ENCODE measurements around the gene TBC1D20.

The TBC1D20 gene

GRCh38 chr20:496126-496696 lies 33.9 kb upstream of the TBC1D20 start:
- Histone ChIP-seq H3K9ac (ENCODE audit: low read length) (no peak overlapping the region), H3K27me3 (ENCODE audit: low read depth, low read length) (no peaks in the 10 kb centered on the region), H4K20me1 (ENCODE audit: insufficient read depth, low read length) (no peaks in the 10 kb centered on the region), H3K4me3 (ENCODE audit: low read length) (no peak overlapping the region), H3K4me2 (ENCODE audit: low read length) (no peak overlapping the region), H3K4me1 (ENCODE audit: low read length) (no peaks in the 10 kb centered on the region), H2AFZ (ENCODE audit: low read depth, low read length) (no peak overlapping the region), H3K9me3 (ENCODE audit: insufficient read depth, low read length) (no peaks in the 10 kb centered on the region), H3K36me3 (replicated peaks; ENCODE audit: low read depth, low read length) (peaks cover 71% of the 10 kb centered on the region), H3K79me2 (ENCODE audit: low read length) (no peaks in the 10 kb centered on the region), H3K27ac (ENCODE audit: low read length) (no peak overlapping the region)
- TF ChIP-seq EZH2phosphoT487 (IDR thresholded peaks at IDR 0.05; ENCODE audit: low read depth) (no peak), CTCF (IDR thresholded peaks at IDR 0.05; ENCODE audit: low read depth, low read length) (no peak)

GRCh38 chr20:492159-492558 lies 29.8 kb upstream of the TBC1D20 start:
- no peak overlapping the region for H2AFZ ChIP-seq (ENCODE audit: low read depth, low read length)
- H3K36me3 ChIP-seq (replicated peaks; ENCODE audit: low read depth, low read length), result peaks cover 74% of the 10 kb centered on the region
- no peaks in the 10 kb centered on the region for H3K27me3 ChIP-seq (ENCODE audit: low read depth, low read length)
- H4K20me1 ChIP-seq (ENCODE audit: insufficient read depth, low read length), result no peaks in the 10 kb centered on the region
- TF ChIP-seq EZH2phosphoT487 (IDR thresholded peaks at IDR 0.05; ENCODE audit: low read depth) (no peak), CTCF (IDR thresholded peaks at IDR 0.05; ENCODE audit: low read depth, low read length) (no peak)
- H3K4me1 ChIP-seq (ENCODE audit: low read length), result no peaks in the 10 kb centered on the region
- no peak overlapping the region for H3K27ac ChIP-seq (ENCODE audit: low read length)
- no peaks in the 10 kb centered on the region for H3K9me3 ChIP-seq (ENCODE audit: insufficient read depth, low read length)
- no peaks in the 10 kb centered on the region for H3K79me2 ChIP-seq (ENCODE audit: low read length)
- no peak overlapping the region for H3K9ac ChIP-seq (ENCODE audit: low read length)
- no peak overlapping the region for H3K4me3 ChIP-seq (ENCODE audit: low read length)
- no peak overlapping the region for H3K4me2 ChIP-seq (ENCODE audit: low read length)

- no peak for TF ChIP-seq CTCF (IDR thresholded peaks at IDR 0.05; ENCODE audit: low read depth, low read length)
- TF ChIP-seq EZH2phosphoT487 (IDR thresholded peaks at IDR 0.05; ENCODE audit: low read depth), result no peak
- Histone ChIP-seq H2AFZ (ENCODE audit: low read depth, low read length) (no peak overlapping the region), H3K79me2 (ENCODE audit: low read length) (no peaks in the 10 kb centered on the region), H4K20me1 (ENCODE audit: insufficient read depth, low read length) (no peaks in the 10 kb centered on the region; the same call in 1 of the 2 replicates), H3K4me3 (ENCODE audit: low read length) (no peak overlapping the region), H3K4me1 (ENCODE audit: low read length) (no peaks in the 10 kb centered on the region), H3K9me3 (ENCODE audit: insufficient read depth, low read length) (no peaks in the 10 kb centered on the region), H3K36me3 (replicated peaks; ENCODE audit: low read depth, low read length) (peaks cover 77% of the 10 kb centered on the region), H3K4me2 (ENCODE audit: low read length) (no peak overlapping the region), H3K9ac (ENCODE audit: low read length) (no peak overlapping the region), H3K27ac (ENCODE audit: low read length) (no peak overlapping the region), H3K27me3 (ENCODE audit: low read depth, low read length) (no peaks in the 10 kb centered on the region)
Measured at GRCh38 chr20:487655-488054, 25.3 kb upstream of the TBC1D20 start.

GRCh38 chr20:483815-484644 lies 21.7 kb upstream of the TBC1D20 start:
- TF ChIP-seq EZH2phosphoT487 (IDR thresholded peaks at IDR 0.05; ENCODE audit: low read depth) (no peak), CTCF (IDR thresholded peaks at IDR 0.05; ENCODE audit: low read depth, low read length) (no peak)
- no peak overlapping the region for H3K27ac ChIP-seq (ENCODE audit: low read length)
- H3K9me3 ChIP-seq (ENCODE audit: insufficient read depth, low read length), result no peaks in the 10 kb centered on the region
- H3K4me1 ChIP-seq (ENCODE audit: low read length), result no peaks in the 10 kb centered on the region
- no peaks in the 10 kb centered on the region for H3K79me2 ChIP-seq (ENCODE audit: low read length)
- no peaks in the 10 kb centered on the region for H3K27me3 ChIP-seq (ENCODE audit: low read depth, low read length)
- H3K4me3 ChIP-seq (ENCODE audit: low read length), result no peak overlapping the region
- no peak overlapping the region for H2AFZ ChIP-seq (ENCODE audit: low read depth, low read length)
- peaks cover 4% of the 10 kb centered on the region for H4K20me1 ChIP-seq (ENCODE audit: insufficient read depth, low read length)
- no peak overlapping the region for H3K9ac ChIP-seq (ENCODE audit: low read length)
- peaks cover 77% of the 10 kb centered on the region for H3K36me3 ChIP-seq (replicated peaks; ENCODE audit: low read depth, low read length)
- no peak overlapping the region for H3K4me2 ChIP-seq (ENCODE audit: low read length)
